Left lung (tissue), 10 donors: ENCODE results near the gene SLC25A18. TPM values are rescaled to one million over a fixed set of nuclear protein-coding genes. Genes with fewer than 3 reads are reported as not detected.

ENCODE experiments used
- ATAC-seq: fragments of 200-7000 bp; cut with Tn5 transposase; one replicate; pipeline ENCODE4 v1.9.1; 2020; ENCODE audit warnings: moderate library complexity
- DNase-seq, 4 donors: peaks; one replicate each; pipeline ENCODE4 v3.0.0-alpha.2; 2013 to 2020
- H3K27ac ChIP-seq, 2 donors: fragments of 200-600 bp; sonication (generic) in 1 of 2; one replicate each; pipeline versions ENCODE4 v1.5.0 to v1.8.0; 2020 to 2021
- H3K27me3 ChIP-seq, 2 donors: fragments of 200-600 bp; sonication (generic) in 1 of 2; one replicate each; pipeline versions ENCODE4 v1.5.0 to v1.8.0; 2020 to 2021
- H3K36me3 ChIP-seq, 2 donors: fragments of 200-600 bp; sonication (generic) in 1 of 2; one replicate each; pipeline versions ENCODE4 v1.5.0 to v1.8.0; 2020 to 2021
- H3K4me1 ChIP-seq, 2 donors: fragments of 200-600 bp; one replicate each; pipeline ENCODE4 v1.8.0; 2021
- H3K4me3 ChIP-seq, 2 donors: fragments of 200-600 bp; sonication (generic) in 1 of 2; one replicate each; pipeline versions ENCODE4 v1.5.0 to v1.8.0; 2020 to 2021; ENCODE audit warnings: mild to moderate bottlenecking in 1 of 2
- H3K9me3 ChIP-seq, 2 donors: fragments of 200-600 bp; sonication (generic) in 1 of 2; one replicate each; pipeline versions ENCODE4 v1.5.0 to v1.8.0; 2020 to 2021
- intact Hi-C, 2 donors: fragments of 100-400 bp; cut with DNase I; formaldehyde crosslinking; loops; one replicate each; pipeline versions ENCODE4 v1.11.2 to v1.14.2; 2022
- polyA plus RNA-seq, 6 donors: library from polyadenylated mRNA; unstranded; fragments of 120-200 nt; gene quantifications; one replicate each; pipeline ENCODE4 v1.2.1, GENCODE V29; 2013; ENCODE audit not compliant: insufficient read length in 6 of 6
- total RNA-seq, 2 donors: library from RNA; stranded (reverse); fragmentation: NEBNext Ultra II Directional; extraction: Animal tissue kit (Norgen Biotek cat#: 25700); gene quantifications; one replicate each; pipeline ENCODE4 v1.2.1, GENCODE V29; 2021
- TF ChIP-seq, protein P1 (sequence below), 2 donors: fragments of 200-600 bp; sonication (generic) in 1 of 2; IDR thresholded peaks; one replicate each; pipeline versions ENCODE4 v1.5.0 to v1.8.0; 2021; ENCODE audit warnings: antibody characterized with exemption in 2 of 2
- donor health status: DM: no; HTN: yes; CAD: no.
- donor health status: DM: no; HTN: no; CAD: no.

SLC25A18 gene
- total and polyA plus RNA-seq, 8 donors: 0.26 to 0.56 (median 0.40) TPM

DNA sequence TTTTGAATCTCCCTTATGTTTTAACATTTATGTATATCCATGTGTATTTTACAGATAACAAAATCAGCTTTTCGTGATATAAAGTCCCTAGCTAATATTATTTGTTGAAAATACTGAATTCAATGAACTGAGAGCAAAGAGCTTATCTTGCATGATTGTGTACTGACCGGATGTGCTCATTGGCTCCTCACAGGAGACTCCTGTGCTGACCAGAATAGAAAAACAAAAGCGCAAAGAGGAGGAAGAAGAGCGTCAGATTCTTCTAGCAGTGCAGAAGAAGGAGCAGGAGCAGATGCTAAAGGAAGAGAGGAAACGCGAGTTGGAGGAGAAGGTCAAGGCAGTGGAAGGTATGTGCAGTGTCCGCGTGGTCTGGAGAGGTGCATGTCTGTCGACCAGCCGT is 39.4 kb upstream of the SLC25A18 start:
- Histone ChIP-seq H3K36me3 (no peaks in the 10 kb centered on the region), H3K9me3 (no peaks in the 10 kb centered on the region), H3K4me1 (no peaks in the 10 kb centered on the region), H3K27ac (no peak overlapping the region), H3K4me3 (no peak overlapping the region), H3K27me3 (no peaks in the 10 kb centered on the region)
- intact Hi-C loops: no loop called here
- ATAC-seq (no peak), DNase-seq (peak in 1 of 4 donors; percentile 6)
- TF ChIP-seq, protein P1, sequence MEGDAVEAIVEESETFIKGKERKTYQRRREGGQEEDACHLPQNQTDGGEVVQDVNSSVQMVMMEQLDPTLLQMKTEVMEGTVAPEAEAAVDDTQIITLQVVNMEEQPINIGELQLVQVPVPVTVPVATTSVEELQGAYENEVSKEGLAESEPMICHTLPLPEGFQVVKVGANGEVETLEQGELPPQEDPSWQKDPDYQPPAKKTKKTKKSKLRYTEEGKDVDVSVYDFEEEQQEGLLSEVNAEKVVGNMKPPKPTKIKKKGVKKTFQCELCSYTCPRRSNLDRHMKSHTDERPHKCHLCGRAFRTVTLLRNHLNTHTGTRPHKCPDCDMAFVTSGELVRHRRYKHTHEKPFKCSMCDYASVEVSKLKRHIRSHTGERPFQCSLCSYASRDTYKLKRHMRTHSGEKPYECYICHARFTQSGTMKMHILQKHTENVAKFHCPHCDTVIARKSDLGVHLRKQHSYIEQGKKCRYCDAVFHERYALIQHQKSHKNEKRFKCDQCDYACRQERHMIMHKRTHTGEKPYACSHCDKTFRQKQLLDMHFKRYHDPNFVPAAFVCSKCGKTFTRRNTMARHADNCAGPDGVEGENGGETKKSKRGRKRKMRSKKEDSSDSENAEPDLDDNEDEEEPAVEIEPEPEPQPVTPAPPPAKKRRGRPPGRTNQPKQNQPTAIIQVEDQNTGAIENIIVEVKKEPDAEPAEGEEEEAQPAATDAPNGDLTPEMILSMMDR (IDR thresholded peaks at IDR 0.05): no peak

DNA sequence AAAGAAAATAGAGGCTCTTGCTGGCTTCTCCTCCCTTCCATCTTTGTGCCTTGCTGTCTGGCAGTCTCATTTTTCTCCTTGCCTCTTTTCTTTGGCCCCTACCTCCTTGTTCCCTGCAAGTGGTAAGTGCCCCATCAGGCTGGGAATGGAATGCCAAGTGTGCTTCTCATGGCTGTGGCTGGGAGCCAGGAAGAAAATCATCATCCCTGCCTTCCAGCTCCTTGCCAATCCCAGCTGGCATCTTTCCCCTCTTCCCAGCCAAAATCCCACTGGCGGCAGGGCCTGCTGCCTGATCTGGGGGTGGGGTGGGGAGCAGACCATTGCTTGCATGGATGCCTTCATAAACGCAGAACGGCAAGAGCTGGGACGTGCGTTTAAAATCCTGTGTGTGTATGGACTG is 27.0 kb upstream of the SLC25A18 start:
- Histone ChIP-seq H3K36me3 (peaks cover 0 to 4% of the 10 kb centered on the region in 2 donors), H3K27me3 (no peaks in the 10 kb centered on the region), H3K4me1 (peaks cover 0 to 3% of the 10 kb centered on the region in 2 donors), H3K27ac (no peak overlapping the region), H3K4me3 (no peak overlapping the region), H3K9me3 (no peaks in the 10 kb centered on the region)
- ATAC-seq (peak; percentile 79), DNase-seq (peak in 2 of 4 donors; percentile 11 to 50)
- TF ChIP-seq, protein P1 (IDR thresholded peaks at IDR 0.05): no peak
- intact Hi-C loops: no loop called here

DNA sequence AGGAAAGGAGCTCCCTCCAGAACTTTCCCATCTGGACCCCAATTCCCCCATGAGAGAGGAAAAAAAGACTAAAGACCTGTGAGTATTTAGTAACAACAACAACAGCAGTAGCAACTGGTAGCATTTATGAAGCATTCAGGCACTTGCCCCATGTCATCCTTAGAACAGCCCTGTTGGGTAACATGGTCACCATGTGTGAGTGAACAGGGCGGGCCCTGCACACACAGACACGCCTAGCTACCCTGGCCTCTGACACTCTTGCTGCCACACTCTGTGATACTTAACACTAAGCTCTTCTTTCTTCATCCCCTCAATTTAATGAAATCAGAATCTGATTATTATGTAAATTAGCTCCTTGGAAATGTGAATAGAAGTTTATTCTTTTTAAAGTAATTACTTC is 26.1 kb upstream of the SLC25A18 start:
- H3K27me3 ChIP-seq: no peaks in the 10 kb centered on the region
- TF ChIP-seq, protein P1 (IDR thresholded peaks at IDR 0.05): no peak
- H3K36me3 ChIP-seq: peaks cover 0 to 6% of the 10 kb centered on the region in 2 donors
- ATAC-seq (peak; percentile 57), DNase-seq (no peak)
- H3K4me1 ChIP-seq: peaks cover 0 to 3% of the 10 kb centered on the region in 2 donors
- intact Hi-C loops: no loop called here
- H3K9me3 ChIP-seq: no peaks in the 10 kb centered on the region
- H3K27ac ChIP-seq: no peak overlapping the region
- H3K4me3 ChIP-seq: no peak overlapping the region

DNA sequence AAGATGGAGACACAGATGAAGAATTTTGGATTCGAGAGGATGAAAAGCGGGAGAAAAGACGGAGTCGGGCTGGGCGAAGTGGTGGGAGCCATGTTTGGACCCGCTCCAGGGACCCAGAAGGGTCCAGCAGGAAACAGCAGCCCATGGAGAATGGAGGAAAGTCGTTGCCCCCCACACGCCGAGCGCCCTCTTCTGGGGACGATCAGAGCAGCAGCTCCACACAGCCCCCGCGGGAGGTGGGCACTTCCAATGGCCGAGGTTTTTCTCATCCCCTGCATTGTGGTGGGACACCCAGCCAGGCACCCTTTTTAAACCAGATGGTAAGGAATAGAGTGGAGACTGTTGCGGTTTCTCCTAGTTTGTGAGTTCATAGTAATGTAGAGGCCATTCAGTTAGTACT is 22.8 kb upstream of the SLC25A18 start:
- TF ChIP-seq, protein P1 (IDR thresholded peaks at IDR 0.05): no peak
- intact Hi-C loops: no loop called here
- Histone ChIP-seq H3K9me3 (no peaks in the 10 kb centered on the region), H3K27me3 (no peaks in the 10 kb centered on the region), H3K27ac (no peak overlapping the region), H3K36me3 (peaks cover 0 to 22% of the 10 kb centered on the region in 2 donors), H3K4me3 (no peak overlapping the region), H3K4me1 (peaks cover 0 to 3% of the 10 kb centered on the region in 2 donors)
- DNase-seq (no peak), ATAC-seq (no peak)

DNA sequence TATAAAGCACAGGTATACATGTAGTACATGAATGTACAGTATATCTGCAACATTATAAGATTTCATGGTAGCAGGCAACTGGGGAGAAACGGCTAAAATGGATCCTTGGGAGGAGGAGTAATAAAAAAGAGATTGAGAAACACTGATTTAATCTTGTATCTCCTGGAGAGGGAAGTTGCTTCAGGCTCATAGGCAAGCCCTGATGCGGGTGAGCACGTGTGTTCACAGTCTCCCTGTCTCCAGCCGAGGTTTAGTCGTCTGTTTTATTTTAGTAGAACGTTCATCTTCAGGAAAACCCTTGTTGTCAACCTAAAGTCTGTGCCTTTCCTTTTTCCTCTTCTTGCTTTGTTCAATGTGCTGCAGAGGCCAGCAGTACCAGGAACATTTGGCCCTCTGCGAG is 21.8 kb upstream of the SLC25A18 start:
- intact Hi-C loops: no loop called here
- no peak for ATAC-seq
- peaks cover 0 to 22% of the 10 kb centered on the region in 2 donors for H3K36me3 ChIP-seq
- no peak overlapping the region for H3K4me3 ChIP-seq
- no peak overlapping the region for H3K27ac ChIP-seq
- TF ChIP-seq, protein P1 (IDR thresholded peaks at IDR 0.05): no peak
- no peaks in the 10 kb centered on the region for H3K9me3 ChIP-seq
- peaks cover 0 to 1% of the 10 kb centered on the region in 2 donors for H3K4me1 ChIP-seq
- no peak for DNase-seq
- no peaks in the 10 kb centered on the region for H3K27me3 ChIP-seq
